Ishikawa (cell line): ENCODE results near the gene ASH1L.
A peak's percentile ranks its signal among the peaks of the same experiment; 100 is the strongest.

Experiments used
- CEBPB ChIP-seq: IDR thresholded peaks from 2 replicates; pipeline ENCODE4 v1.6.1; 2012
- CREB1 ChIP-seq: IDR thresholded peaks from 2 replicates; pipeline ENCODE4 v1.6.1; 2012; ENCODE audit warnings: low read depth
- EGR1 ChIP-seq: IDR thresholded peaks from 2 replicates; pipeline ENCODE4 v1.6.1; 2012
- EP300 ChIP-seq: IDR thresholded peaks from 2 replicates; pipeline ENCODE4 v1.6.1; 2012; ENCODE audit warnings: borderline replicate concordance
- FOXM1 ChIP-seq: IDR thresholded peaks from 2 replicates; pipeline ENCODE4 v1.6.1; 2012; ENCODE audit warnings: low read depth, borderline replicate concordance
- MAX ChIP-seq: IDR thresholded peaks from 2 replicates; pipeline ENCODE4 v1.6.1; 2012
- NFIC ChIP-seq: IDR thresholded peaks from 2 replicates; pipeline ENCODE4 v1.6.1; 2012
- RAD21 ChIP-seq: IDR thresholded peaks from 2 replicates; pipeline ENCODE4 v1.6.1; 2012; ENCODE audit warnings: low read depth
- REST ChIP-seq: IDR thresholded peaks from 2 replicates; pipeline ENCODE4 v1.6.1; 2012; ENCODE audit warnings: low read depth, mild to moderate bottlenecking
- TAF1 ChIP-seq: IDR thresholded peaks from 2 replicates; pipeline ENCODE4 v1.6.1; 2012; ENCODE audit warnings: low read depth, mild to moderate bottlenecking
- TCF12 ChIP-seq: IDR thresholded peaks from 2 replicates; pipeline ENCODE4 v1.6.1; 2012; ENCODE audit warnings: low read depth
- TEAD4 ChIP-seq: IDR thresholded peaks from 2 replicates; pipeline ENCODE4 v1.6.1; 2012
- USF1 ChIP-seq: IDR thresholded peaks from 2 replicates; pipeline ENCODE4 v1.6.1; 2012
- YY1 ChIP-seq: IDR thresholded peaks from 2 replicates; pipeline ENCODE4 v1.6.1; 2012; ENCODE audit warnings: low read depth
- ZBTB7A ChIP-seq: IDR thresholded peaks from 2 replicates; pipeline ENCODE4 v1.6.1; 2012; ENCODE audit warnings: low read depth

ASH1L gene

GRCh38 chr1:155420788-155421187, 141.8 kb downstream of the ASH1L start:
- TF ChIP-seq YY1, result no peak
- no peak for TF ChIP-seq ZBTB7A
- TF ChIP-seq RAD21, result no peak
- TF ChIP-seq TCF12, result no peak
- TF ChIP-seq CREB1, result no peak
- TF ChIP-seq EGR1, result no peak
- no peak for TF ChIP-seq TEAD4
- no peak for TF ChIP-seq REST
- no peak for TF ChIP-seq CEBPB
- TF ChIP-seq EP300, result no peak
- TF ChIP-seq MAX, result no peak
- TF ChIP-seq TAF1, result no peak
- no peak for TF ChIP-seq FOXM1
- no peak for TF ChIP-seq NFIC
- TF ChIP-seq USF1, result no peak

- TF ChIP-seq CEBPB, result peak; percentile 70
Observed at GRCh38 chr1:155411840-155412239, 150.8 kb downstream of the ASH1L start.

GRCh38 chr1:155410931-155411330, 151.7 kb downstream of the ASH1L start:
- TF ChIP-seq ZBTB7A (no peak), TCF12 (no peak), TAF1 (no peak), RAD21 (no peak), USF1 (no peak), MAX (no peak), TEAD4 (no peak), YY1 (no peak), EP300 (no peak), NFIC (no peak), CREB1 (no peak), FOXM1 (no peak), CEBPB (no peak), REST (no peak), EGR1 (no peak)

GRCh38 chr1:155396874-155397476, 165.6 kb downstream of the ASH1L start:
- TF ChIP-seq TEAD4, result no peak
- TF ChIP-seq TCF12, result no peak
- no peak for TF ChIP-seq USF1
- no peak for TF ChIP-seq CREB1

- TF ChIP-seq ZBTB7A (no peak), CEBPB (no peak), NFIC (no peak), MAX (no peak), CREB1 (no peak), YY1 (no peak), FOXM1 (no peak), REST (no peak), TAF1 (no peak), USF1 (no peak), EGR1 (no peak), TCF12 (no peak)
Observed at GRCh38 chr1:155392898-155393411, 169.6 kb downstream of the ASH1L start.
